Ovary (tissue), 3 donors: ENCODE results near the gene COPZ1.

Source experiments
- CTCF ChIP-seq, 3 donors: fragments of 450-650 bp in 2 of 3; fragments of 200-600 bp in 1 of 3; IDR thresholded peaks; one replicate each; pipeline versions ENCODE4 v1.5.1 to v1.8.0; 2016 to 2022; ENCODE audit warnings: antibody characterized with exemption in 3 of 3, mild to moderate bottlenecking in 1 of 3
- POLR2A ChIP-seq: fragments of 450-650 bp; IDR thresholded peaks from one replicate; pipeline ENCODE4 v1.6.1; 2017; ENCODE audit warnings: antibody characterized with exemption, mild to moderate bottlenecking, moderate library complexity
- donor health status: DM: no; HTN: no; CAD: no.

GRCh38 chr12:54390176-54390667, 65.3 kb downstream of the COPZ1 start:
- TF ChIP-seq CTCF (IDR thresholded peaks at IDR 0.05) (no peak), POLR2A (no peak)
